Limb (tissue), 2 donors: Measurements from ENCODE around the gene TOR1B.
"Not testable (repeated sequence)": the region's sequence is repeated elsewhere in the genome, so short reads cannot be mapped to it uniquely, and the experiment has no call there.

Experiments
- DNase-seq, 2 donors: peaks; one replicate each; pipeline ENCODE4 v3.0.0-alpha.2; 2016; ENCODE audit errors: extremely low spot score in 2 of 2

Gene TOR1B

GRCh38 chr9:129802833-129803675 is at the start of gene TOR1B:
TSS of gene TOR1B (plus strand) at chr9:129803184. CDS start at chr9:129803213, 29 bp downstream.
- DNase-seq, result peak; percentile 93 to 99

- DNase-seq, result no peak
These were observed 47.8 kb upstream of the TOR1B start for GRCh38 chr9:129755151-129755550.

DNA sequence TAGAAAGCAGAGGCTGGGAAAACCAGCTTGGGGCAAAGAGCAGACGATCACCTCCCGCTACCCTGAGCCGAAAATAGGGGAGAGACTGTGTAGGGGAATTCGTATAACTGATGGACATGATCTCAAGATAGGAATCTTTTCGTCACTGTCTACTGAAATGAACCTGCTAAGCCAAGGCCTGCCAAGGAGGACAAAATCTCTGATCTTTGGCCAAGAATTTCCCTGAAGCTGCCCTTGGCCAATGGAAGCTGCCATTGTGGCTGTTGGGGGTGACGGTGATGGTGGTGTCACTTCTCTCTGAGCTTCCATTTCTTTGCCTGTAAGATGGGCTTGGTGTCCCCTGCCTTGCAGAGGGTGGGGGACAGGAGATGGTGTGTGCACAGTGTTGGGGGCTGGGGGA is 46.8 kb upstream of the TOR1B start:
- DNase-seq, result no peak

DNA sequence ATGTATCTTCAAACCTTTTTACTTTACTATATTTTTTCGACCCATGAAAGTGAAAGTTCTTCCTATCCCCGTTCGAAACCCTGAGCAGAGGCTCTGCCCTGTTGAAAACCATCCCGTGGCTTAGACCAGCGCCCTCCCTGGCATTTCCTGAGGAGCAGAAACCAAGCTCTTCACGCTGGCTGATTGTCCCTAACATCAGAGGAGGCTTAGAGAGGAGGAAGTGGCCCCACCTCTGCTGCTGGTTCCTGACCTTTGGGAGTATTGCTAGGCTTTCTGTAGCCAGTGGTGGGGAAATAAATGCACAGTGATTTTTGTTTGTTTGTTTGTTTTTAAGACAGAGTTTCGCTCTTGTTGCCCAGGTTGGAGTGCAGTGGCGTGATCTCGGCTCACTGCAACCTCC is 45.9 kb upstream of the TOR1B start:
- DNase-seq, result no peak

- no peak for DNase-seq
These were observed 43.7 kb upstream of the TOR1B start for GRCh38 chr9:129759319-129759718.

DNA sequence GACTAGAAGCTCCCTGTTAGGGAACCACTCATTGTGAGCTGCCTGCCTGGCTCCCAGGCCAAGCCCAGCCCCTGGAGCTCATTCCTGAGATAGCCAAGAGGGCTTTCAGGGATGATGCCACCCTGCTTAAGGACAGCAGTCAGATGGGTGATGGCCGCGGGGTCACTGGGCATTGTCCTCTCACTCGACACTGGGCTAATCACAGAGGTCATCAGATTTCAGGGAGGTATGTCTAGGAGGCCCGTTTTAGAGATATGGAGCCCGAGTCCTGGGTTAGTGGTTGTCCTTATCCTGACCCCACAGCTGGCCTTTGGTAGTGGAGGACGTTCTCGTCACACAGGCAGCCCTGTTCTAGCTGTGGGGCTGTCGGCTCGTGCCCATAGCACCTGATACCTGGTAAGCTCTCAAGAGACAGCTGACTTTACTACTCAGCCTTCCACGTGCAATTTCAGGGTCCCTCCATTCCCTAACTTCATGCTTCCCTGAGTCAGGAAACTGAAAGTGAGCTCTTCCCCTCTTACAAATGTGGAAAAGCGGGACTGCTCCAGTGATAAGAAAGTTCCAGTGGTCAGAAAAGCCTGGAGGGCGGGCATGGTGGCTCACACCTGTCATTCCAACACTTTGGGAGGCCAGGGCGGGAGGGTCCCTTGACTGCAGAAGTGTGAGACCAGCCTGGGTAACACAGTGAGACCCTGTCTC is 43.0 kb upstream of the TOR1B start:
- no peak for DNase-seq

DNA sequence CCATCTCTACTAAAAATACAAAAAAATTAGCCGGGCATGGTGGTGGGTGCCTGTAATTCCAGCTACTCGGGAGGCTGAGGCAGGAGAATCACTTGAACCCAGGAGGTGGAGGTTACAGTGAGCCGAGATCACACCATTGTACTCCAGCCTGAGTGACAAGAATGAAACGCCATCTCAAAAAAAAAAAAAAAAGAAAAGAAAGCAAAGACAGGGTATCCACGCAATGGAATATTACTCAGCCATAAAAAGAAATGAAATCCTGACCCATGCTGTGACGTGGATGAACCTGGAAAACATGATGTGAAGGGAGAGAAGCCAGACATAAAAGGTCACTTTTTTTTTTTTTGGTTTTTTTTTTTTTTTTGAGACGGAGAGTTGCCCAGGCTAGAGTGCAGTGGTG is 42.2 kb upstream of the TOR1B start:
- DNase-seq, result not testable (repeated sequence)

GRCh38 chr9:129761293-129761900 is 41.6 kb upstream of the TOR1B start:
- no peak for DNase-seq

DNA sequence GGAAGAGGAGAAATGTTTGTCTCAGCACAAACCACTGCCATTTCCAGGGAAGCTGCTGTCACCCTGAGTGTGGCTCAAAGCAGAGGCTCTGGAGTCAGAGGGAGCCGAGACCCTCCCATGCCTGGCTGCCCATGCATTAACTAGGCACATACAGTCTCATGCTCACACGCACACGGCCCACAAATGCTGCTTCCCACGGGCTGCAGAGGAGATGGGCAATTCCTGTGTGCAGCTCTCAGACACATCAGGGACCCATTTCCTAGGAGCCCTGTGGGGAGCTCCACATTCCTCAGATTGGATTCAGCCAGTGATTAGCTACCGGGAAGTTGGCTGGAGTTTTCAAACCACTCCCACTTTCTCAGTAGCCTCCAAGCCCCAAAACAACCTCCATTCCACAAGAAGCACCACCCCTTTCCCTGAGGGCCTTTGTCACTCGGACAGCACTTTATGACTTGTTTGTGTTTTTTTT is 41.0 kb upstream of the TOR1B start:
- DNase-seq, result no peak

DNA sequence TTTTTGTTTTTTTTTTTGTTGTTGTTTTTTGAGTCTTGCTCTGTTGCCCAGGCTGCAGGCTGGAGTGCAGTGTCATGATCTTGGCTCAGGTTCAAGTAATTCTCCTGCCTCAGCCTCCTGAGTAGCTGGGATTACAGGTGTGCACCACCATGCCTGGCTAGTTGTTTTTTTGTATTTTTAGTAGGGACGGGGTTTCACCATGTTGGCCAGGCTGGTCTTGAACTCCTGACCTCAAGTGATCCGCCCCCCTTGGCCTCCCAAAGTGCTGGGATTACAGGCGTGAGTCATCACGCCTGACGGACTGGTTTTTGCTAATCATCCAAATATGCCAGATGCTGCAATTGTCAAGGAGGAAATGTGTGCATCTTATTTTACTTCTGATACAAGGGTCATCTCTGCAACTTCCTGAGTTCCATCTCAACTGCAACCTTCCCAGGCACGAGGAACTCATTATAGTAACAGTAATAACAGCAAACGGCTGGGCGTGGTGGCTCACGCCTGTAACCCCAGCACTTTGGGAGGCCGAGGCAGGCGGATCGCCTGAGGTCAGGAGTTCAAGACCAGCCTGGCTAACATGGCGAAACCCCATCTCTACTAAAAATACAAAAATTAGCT is 40.5 kb upstream of the TOR1B start:
- not testable (repeated sequence) for DNase-seq

- no peak for DNase-seq
These were observed 39.7 kb upstream of the TOR1B start for GRCh38 chr9:129762985-129763926.

DNA sequence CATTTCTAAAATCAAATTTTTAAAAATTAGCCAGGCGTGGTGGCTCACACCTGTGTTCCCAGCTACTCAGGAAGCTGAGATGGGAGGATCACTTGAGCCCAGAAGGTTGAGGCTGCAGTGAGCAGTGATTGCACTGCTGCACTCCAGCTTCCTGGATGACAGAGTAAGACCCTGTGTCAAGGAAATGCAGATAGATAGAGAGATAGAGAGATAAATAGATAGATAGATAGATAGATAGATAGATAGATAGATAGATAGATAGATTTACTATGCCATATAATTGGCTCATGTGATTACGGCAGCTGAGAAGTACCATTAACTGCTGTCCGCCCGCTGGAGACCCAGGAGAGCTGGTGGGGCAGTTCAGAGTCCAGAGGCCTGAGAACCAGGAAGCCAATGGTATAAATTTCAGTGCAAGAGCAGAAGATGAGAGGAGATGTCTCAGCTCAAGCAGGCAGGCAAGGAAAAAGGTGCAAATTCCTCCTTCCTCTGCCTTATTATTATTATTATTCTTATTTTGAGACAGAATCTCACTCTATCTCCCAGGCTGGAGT is 37.1 kb upstream of the TOR1B start:
- no peak for DNase-seq

DNA sequence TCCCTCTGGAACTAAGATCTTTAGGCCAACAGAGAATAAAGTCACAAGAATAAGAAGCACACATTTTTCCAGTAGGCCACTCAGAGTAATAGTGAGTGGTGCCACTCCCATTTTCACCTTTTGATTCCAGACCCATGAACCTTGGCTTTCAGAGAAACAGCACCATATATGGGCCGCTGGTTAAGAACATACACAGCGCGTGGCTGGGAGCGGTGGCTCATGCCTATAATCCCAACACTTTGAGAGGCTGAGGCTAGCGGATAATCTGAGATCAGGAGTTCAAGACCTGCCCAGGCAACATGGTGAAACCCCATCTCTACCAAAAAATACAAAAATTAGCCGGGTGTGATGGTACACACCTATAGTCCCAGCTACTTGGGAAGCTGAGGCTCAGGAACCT is 34.5 kb upstream of the TOR1B start:
- no peak for DNase-seq

- no peak for DNase-seq
These were observed 33.3 kb upstream of the TOR1B start for GRCh38 chr9:129769669-129770068.

DNA sequence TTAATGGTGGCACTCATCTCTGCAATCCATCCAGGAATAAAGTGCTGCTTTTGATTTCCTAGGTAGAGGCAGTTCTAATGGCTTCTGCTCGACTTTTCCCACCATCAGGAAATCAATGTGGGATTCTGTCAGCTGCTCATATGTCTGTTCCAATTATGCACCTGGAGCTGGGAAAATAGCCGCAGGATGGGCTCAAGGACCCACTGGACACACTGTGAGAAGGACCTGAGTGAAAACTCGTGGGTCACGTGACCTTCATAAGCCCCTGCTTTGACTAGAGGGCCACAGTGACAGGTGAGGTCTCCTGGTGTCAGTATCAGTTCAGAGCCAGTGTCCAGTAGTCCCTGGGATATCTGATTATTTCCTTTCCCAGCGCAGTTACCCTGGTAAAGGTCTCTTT is 32.2 kb upstream of the TOR1B start:
- DNase-seq, result no peak

DNA sequence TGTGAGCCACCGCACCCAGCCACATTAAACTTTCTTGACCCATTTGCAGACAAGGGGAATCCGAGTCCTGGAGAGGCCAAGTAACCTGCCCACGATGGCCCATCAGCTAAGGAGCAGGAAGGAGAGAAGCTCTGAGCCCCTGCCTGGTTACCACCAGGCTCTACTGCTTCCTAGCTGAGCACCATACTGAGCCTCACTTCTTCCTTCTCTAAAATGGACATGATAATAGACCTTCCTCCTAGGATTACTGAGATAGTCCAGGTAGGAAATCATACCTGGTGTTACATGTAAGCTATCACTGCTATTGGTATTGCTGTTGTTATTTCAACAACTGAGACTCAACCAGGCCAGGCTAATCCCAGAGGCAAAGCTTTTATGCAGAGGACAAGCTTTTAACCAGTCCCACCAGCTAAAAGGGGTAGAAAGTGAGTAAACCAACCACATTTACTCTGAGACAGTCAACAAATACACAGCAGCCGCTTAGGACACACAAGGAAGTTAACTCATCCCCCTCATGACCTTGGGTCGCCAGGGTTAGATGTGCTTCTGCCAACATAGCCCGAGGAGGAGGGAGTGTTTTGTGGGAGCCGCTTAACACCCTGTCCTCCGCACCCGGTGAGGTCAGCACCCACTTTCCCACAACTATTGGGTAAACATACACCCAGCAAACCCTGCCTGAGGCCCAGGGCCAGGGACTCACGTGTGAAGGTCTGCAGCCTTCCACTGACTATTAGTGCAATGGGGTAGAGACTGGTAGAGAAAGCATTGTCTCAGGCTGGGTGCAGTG is 29.5 kb upstream of the TOR1B start:
- DNase-seq, result no peak

GRCh38 chr9:129774791-129775447 is 28.1 kb upstream of the TOR1B start:
- peak in 1 of 2 donors; percentile 51 for DNase-seq

GRCh38 chr9:129775448-129775798 is 27.6 kb upstream of the TOR1B start:
- no peak for DNase-seq

- DNase-seq, result not testable (repeated sequence)
These were observed 26.9 kb upstream of the TOR1B start for GRCh38 chr9:129776096-129776495.
